SK-N-SH (cell line): ENCODE measurements around the gene C1QBP. TPM values are rescaled to one million over a fixed set of nuclear protein-coding genes. Genes with fewer than 3 reads are reported as not detected.

ENCODE experiments used
- CTCF ChIA-PET: fragments of 300-600, 350-600 bp; formaldehyde crosslinking; extraction: SDS; loops from one replicate; lab custom pipeline; 2021; lab: Yijun Ruan, JAX
- POLR2A ChIA-PET: fragments of 350-600 bp; sonication (Branson Sonifier 250); formaldehyde crosslinking; extraction: SDS; loops from one replicate; lab custom pipeline; 2020; ENCODE audit warnings: antibody characterized with exemption, inconsistent platforms; lab: Yijun Ruan, JAX
- DNase-seq: peaks from one replicate; pipeline ENCODE4 v3.0.0; 2012
- H2AFZ ChIP-seq: fragments of 200-600 bp; sonication (generic); 2 replicates; pipeline ENCODE4 v1.8.1; 2016; ENCODE audit warnings: antibody characterized with exemption, mild to moderate bottlenecking, low read depth
- H3F3A ChIP-seq: fragments of 200-600 bp; sonication (generic); replicated peaks from 2 replicates; pipeline ENCODE3; 2016; ENCODE audit warnings: antibody characterized with exemption, mild to moderate bottlenecking; ENCODE audit not compliant: insufficient read depth
- H3K27ac ChIP-seq, 2 experiments: fragments of 200-500 bp in 1 of 2; fragments of 200-600 bp in 1 of 2; sonication (Bioruptor generic) in 1 of 2; sonication (generic), shearing (Covaris generic) in 1 of 2; 2 replicates each; pipeline versions ENCODE4 v1.5.1 to v1.6.1; 2014 to 2016; ENCODE audit warnings: low read depth in 2 of 2, inconsistent platforms in 1 of 2, low read length in 1 of 2, mild to moderate bottlenecking in 1 of 2, mixed read lengths in 1 of 2
- H3K27me3 ChIP-seq: fragments of 200-600 bp; sonication (generic), shearing (Covaris generic); 2 replicates; pipeline ENCODE4 v1.6.1; 2016; ENCODE audit warnings: mixed run types; ENCODE audit not compliant: insufficient read depth
- H3K36me3 ChIP-seq, 2 experiments: fragments of 200-500 bp in 1 of 2; fragments of 200-600 bp in 1 of 2; sonication (Bioruptor generic) in 1 of 2; sonication (generic) in 1 of 2; replicated peaks in 1 of 2; 2 replicates each; pipeline versions ENCODE3 to v1.5.1; 2014 to 2016; ENCODE audit warnings: low read length in 1 of 2, mild to moderate bottlenecking in 1 of 2; ENCODE audit not compliant: insufficient read depth in 2 of 2, control insufficient read depth in 1 of 2
- H3K4me1 ChIP-seq, 2 experiments: fragments of 200-500 bp in 1 of 2; fragments of 200-600 bp in 1 of 2; sonication (Bioruptor generic) in 1 of 2; sonication (generic), shearing (Covaris generic) in 1 of 2; 2 replicates each; pipeline versions ENCODE4 v1.5.1 to v1.6.1; 2014 to 2016; ENCODE audit warnings: low read depth in 1 of 2, low read length in 1 of 2, mixed run types in 1 of 2; ENCODE audit not compliant: insufficient read depth in 2 of 2, control insufficient read depth in 1 of 2
- H3K4me2 ChIP-seq: fragments of 200-600 bp; sonication (generic), shearing (Covaris generic); 2 replicates; pipeline ENCODE4 v1.6.1; 2017; ENCODE audit warnings: mixed run types
- H3K4me3 ChIP-seq, 2 experiments: fragments of 200-500 bp in 1 of 2; fragments of 200-600 bp in 1 of 2; sonication (Bioruptor generic) in 1 of 2; sonication (generic), shearing (Covaris generic) in 1 of 2; 2 replicates each; pipeline versions ENCODE4 v1.5.1 to v1.8.1; 2014 to 2016; ENCODE audit warnings: low read depth in 2 of 2, inconsistent platforms in 1 of 2, low read length in 1 of 2, mild to moderate bottlenecking in 1 of 2, mixed read lengths in 1 of 2, moderate library complexity in 1 of 2
- H3K79me2 ChIP-seq: fragments of 200-600 bp; sonication (generic); 2 replicates; pipeline ENCODE4 v1.8.1; 2017; ENCODE audit warnings: mild to moderate bottlenecking; ENCODE audit not compliant: insufficient read depth
- H3K9ac ChIP-seq: fragments of 200-600 bp; sonication (generic); 2 replicates; pipeline ENCODE4 v1.6.1; 2017; ENCODE audit warnings: mixed run types
- H3K9me2 ChIP-seq: fragments of 200-600 bp; sonication (generic); 2 replicates; pipeline ENCODE4 v1.6.1; 2017; ENCODE audit warnings: mixed run types
- H3K9me3 ChIP-seq: fragments of 200-600 bp; sonication (generic); 2 replicates; pipeline ENCODE4 v1.6.1; 2017; ENCODE audit warnings: mixed run types, mild to moderate bottlenecking, moderate library complexity
- H4K20me1 ChIP-seq: fragments of 200-600 bp; sonication (generic); 2 replicates; pipeline ENCODE4 v1.6.1; 2017; ENCODE audit warnings: mild to moderate bottlenecking, mixed run types; ENCODE audit not compliant: insufficient read depth
- ELF1 ChIP-seq: IDR thresholded peaks from 2 replicates; pipeline ENCODE4 v1.4.0; 2012
- FOXJ3 ChIP-seq: sonication (generic); formaldehyde crosslinking; IDR thresholded peaks from 2 replicates; pipeline ENCODE4 v1.5.1; 2020; ENCODE audit warnings: mild to moderate bottlenecking, missing genetic modification reagents
- FOXM1 ChIP-seq: IDR thresholded peaks from 2 replicates; pipeline ENCODE4 v1.4.0; 2012; ENCODE audit warnings: low read depth, mild to moderate bottlenecking
- GATA2 ChIP-seq: sonication (generic); formaldehyde crosslinking; IDR thresholded peaks from 2 replicates; pipeline ENCODE4 v1.5.0; 2020; ENCODE audit warnings: mild to moderate bottlenecking, missing genetic modification reagents
- MEF2A ChIP-seq: IDR thresholded peaks from 2 replicates; pipeline ENCODE4 v1.4.0; 2012; ENCODE audit warnings: low read depth, borderline replicate concordance
- MXI1 ChIP-seq: IDR thresholded peaks from 2 replicates; pipeline ENCODE4 v1.6.1; 2012; ENCODE audit warnings: mild to moderate bottlenecking, low read depth, low read length, improper control_type of control experiment
- RCOR1 ChIP-seq: fragments of 150-350 bp; IDR thresholded peaks from 2 replicates; pipeline ENCODE4 v1.6.1; 2017; ENCODE audit warnings: antibody characterized with exemption, low read length
- RXRA ChIP-seq: IDR thresholded peaks from 2 replicates; pipeline ENCODE4 v1.4.0; 2012; ENCODE audit warnings: low read depth, mild to moderate bottlenecking, borderline replicate concordance
- WGBS: methylation state at CpG from one replicate; pipeline ENCODE4 v1.1.6; 2017; ENCODE audit warnings: low lambda C conversion rate; 5-methylcytosine and 5-hydroxymethylcytosine counted together
- polyA plus RNA-seq, 3 experiments: library from polyadenylated mRNA; depleted of rRNA; stranded (reverse); fragments of >200 nt; gene quantifications; 2 replicates each; pipeline ENCODE4 v1.2.3, GENCODE V29; 2012
- TF ChIP-seq, protein P1 (sequence below): IDR thresholded peaks from 2 replicates; pipeline ENCODE4 v1.4.0; 2012; ENCODE audit warnings: low read depth, borderline replicate concordance
- TF ChIP-seq, protein P2 (sequence below): fragments of 150-350 bp; IDR thresholded peaks from 2 replicates; pipeline ENCODE4 v1.6.1; 2016; ENCODE audit warnings: mild to moderate bottlenecking, low read depth, low read length
- TF ChIP-seq, protein P3 (sequence below): fragments of 150-350 bp; IDR thresholded peaks from 2 replicates; pipeline ENCODE4 v1.6.1; 2017; ENCODE audit warnings: antibody characterized with exemption, low read length, low read depth, borderline replicate concordance
- TF ChIP-seq, protein P4 (sequence below): IDR thresholded peaks from 2 replicates; pipeline ENCODE4 v1.4.0; 2012; ENCODE audit warnings: low read depth
- TF ChIP-seq, protein P5 (sequence below): IDR thresholded peaks from 2 replicates; pipeline ENCODE4; 2012

The C1QBP gene
- polyA plus RNA-seq, 1 of the 3 experiments (the other 2 are of a cell fraction), result 269 TPM

DNA sequence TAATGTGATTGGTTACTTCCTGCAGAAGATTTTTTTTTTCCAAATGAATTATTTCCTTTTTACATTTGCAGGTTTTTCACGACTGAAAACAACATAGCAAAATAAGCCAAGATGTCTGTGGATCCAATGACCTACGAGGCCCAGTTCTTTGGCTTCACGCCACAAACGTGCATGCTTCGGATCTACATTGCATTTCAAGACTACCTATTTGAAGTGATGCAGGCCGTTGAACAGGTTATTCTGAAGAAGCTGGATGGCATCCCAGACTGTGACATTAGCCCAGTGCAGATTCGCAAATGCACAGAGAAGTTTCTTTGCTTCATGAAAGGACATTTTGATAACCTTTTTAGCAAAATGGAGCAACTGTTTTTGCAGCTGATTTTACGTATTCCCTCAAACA lies 49.8 kb upstream of the C1QBP start:
- CTCF ChIA-PET, result no interaction called here

More for the DNA sequence above, 49.8 kb upstream of the C1QBP start:
- POLR2A ChIA-PET, result interaction anchor here (1.2 to 5.5 kb wide), 2 partner anchors 8 to 11 kb away, joined by 3 to 46 read pairs; a partner anchor contains a TSS
- Histone ChIP-seq H3K9me3 (no peaks in the 10 kb centered on the region; the same call in 1 of the 2 replicates), H4K20me1 (no peaks in the 10 kb centered on the region), H3F3A (peaks cover 9% of the 10 kb centered on the region), H3K79me2 (peaks cover 54% of the 10 kb centered on the region), H3K27me3 (no peaks in the 10 kb centered on the region), H3K36me3 (peaks cover 33 to 41% of the 10 kb centered on the region in 2 experiments), H3K27ac (no peak overlapping the region), H2AFZ (no peak overlapping the region), H3K9me2 (no peaks in the 10 kb centered on the region), H3K4me2 (no peak overlapping the region), H3K4me1 (peaks cover 15 to 16% of the 10 kb centered on the region in 2 experiments; a peak in 3 of 4 replicates), H3K9ac (no peak overlapping the region), H3K4me3 (no peak overlapping the region)
- no peak for DNase-seq
- WGBS, result 85% methylated on average over 8 of the region's 8 CpGs
- TF ChIP-seq, protein P1, sequence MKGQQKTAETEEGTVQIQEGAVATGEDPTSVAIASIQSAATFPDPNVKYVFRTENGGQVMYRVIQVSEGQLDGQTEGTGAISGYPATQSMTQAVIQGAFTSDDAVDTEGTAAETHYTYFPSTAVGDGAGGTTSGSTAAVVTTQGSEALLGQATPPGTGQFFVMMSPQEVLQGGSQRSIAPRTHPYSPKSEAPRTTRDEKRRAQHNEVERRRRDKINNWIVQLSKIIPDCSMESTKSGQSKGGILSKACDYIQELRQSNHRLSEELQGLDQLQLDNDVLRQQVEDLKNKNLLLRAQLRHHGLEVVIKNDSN, result no peak
- TF ChIP-seq FOXJ3 (no peak), RCOR1 (no peak), ELF1 (no peak), FOXM1 (no peak), GATA2 (no peak), MEF2A (no peak), RXRA (no peak), MXI1 (no peak)
- TF ChIP-seq, protein P2, sequence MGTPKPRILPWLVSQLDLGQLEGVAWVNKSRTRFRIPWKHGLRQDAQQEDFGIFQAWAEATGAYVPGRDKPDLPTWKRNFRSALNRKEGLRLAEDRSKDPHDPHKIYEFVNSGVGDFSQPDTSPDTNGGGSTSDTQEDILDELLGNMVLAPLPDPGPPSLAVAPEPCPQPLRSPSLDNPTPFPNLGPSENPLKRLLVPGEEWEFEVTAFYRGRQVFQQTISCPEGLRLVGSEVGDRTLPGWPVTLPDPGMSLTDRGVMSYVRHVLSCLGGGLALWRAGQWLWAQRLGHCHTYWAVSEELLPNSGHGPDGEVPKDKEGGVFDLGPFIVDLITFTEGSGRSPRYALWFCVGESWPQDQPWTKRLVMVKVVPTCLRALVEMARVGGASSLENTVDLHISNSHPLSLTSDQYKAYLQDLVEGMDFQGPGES, result no peak
- TF ChIP-seq, protein P3, sequence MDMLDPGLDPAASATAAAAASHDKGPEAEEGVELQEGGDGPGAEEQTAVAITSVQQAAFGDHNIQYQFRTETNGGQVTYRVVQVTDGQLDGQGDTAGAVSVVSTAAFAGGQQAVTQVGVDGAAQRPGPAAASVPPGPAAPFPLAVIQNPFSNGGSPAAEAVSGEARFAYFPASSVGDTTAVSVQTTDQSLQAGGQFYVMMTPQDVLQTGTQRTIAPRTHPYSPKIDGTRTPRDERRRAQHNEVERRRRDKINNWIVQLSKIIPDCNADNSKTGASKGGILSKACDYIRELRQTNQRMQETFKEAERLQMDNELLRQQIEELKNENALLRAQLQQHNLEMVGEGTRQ, result no peak
- TF ChIP-seq, protein P4, sequence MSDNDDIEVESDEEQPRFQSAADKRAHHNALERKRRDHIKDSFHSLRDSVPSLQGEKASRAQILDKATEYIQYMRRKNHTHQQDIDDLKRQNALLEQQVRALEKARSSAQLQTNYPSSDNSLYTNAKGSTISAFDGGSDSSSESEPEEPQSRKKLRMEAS, result no peak
- TF ChIP-seq, protein P5, sequence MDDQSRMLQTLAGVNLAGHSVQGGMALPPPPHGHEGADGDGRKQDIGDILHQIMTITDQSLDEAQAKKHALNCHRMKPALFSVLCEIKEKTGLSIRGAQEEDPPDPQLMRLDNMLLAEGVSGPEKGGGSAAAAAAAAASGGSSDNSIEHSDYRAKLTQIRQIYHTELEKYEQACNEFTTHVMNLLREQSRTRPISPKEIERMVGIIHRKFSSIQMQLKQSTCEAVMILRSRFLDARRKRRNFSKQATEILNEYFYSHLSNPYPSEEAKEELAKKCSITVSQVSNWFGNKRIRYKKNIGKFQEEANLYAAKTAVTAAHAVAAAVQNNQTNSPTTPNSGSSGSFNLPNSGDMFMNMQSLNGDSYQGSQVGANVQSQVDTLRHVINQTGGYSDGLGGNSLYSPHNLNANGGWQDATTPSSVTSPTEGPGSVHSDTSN, result no peak
